NCI-H187 (cell line): ENCODE results near the gene WWOX.

Source experiments
- DNase-seq, 2 experiments: peaks; one replicate each; lab custom pipeline; 2025; lab: John Stamatoyannopoulos, UW

The WWOX gene

DNA sequence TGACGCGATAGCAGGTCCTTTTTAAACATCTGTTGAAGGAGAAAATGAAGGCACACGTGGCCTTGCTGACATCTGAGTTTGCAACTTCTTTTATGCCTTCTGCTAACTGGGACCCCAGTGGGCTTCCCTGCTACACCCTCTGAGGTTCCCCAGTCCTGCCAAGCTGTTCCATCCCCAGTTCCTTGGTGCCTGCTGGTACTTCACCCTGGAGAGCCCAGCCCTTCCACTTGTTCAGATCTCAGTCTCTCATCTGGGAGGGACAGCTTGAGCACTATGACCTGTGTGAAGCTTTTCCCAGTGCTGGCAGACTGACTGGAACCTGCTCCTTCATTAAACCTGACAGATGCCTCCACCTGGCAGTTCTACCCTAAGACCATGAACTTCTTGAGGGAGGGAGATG is 95.5 kb downstream of the WWOX start:
- DNase-seq = no peak

GRCh38 chr16:78195797-78196196 is 96.3 kb downstream of the WWOX start:
- DNase-seq = no peak

- no peak for DNase-seq
These were observed 97.0 kb downstream of the WWOX start for GRCh38 chr16:78196502-78196901.

GRCh38 chr16:78198288-78198687 is 98.8 kb downstream of the WWOX start:
- DNase-seq = no peak

GRCh38 chr16:78199325-78200022 is 100.0 kb downstream of the WWOX start:
- DNase-seq = no peak

- DNase-seq = no peak
These were observed 100.6 kb downstream of the WWOX start for GRCh38 chr16:78200023-78200389.

DNA sequence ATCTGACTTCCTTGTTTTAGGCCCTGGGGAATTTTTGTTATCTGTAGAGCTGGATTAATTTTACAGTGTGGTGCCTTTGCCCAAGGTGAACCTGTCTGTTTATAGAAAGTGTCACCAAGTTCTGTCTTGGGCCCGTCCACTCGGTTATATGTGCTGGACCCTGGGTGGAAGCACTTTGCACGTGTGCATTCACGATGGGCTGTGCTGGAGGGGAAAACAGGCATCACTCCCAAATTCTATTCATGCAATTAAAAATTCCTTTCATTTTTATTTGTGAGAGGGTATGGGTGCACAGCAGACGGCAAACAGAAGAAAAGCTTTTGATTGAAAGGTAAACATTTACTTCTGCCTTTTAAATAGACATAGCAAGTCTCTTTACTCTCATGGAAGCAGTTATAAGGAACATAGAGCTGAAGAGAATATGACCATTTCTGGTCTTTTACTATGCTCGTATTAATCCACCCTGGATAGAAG is 101.2 kb downstream of the WWOX start:
- no peak for DNase-seq

- no peak for DNase-seq
These were observed 106.1 kb downstream of the WWOX start for GRCh38 chr16:78205506-78205905.

DNA sequence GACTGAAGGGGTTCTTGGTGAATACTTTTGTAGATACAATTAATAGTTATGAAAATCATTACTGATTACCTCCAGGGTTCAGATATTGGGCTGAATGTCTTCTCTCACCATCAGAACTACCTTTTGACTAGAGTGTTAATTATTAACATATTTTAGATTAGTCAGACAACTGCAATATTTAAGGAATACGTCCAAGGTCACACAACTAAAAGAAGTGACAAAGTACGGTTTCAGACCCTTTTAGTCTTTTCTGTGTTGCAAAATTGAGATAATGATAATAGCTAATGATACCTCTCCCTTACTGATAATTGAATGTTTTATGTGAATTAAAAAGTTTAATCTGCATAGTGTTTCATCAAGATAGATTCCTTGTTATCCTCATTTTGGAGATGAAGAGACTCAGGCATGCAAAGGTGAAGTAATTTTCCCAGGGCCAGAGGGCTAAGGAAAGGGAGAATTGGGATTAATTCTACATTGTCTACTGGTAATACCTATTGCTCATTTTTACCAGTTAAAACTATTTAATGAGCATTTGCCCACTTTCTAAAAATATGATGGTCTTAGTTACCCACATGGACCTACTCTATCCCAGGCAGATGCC is 107.3 kb downstream of the WWOX start:
- no peak for DNase-seq

DNA sequence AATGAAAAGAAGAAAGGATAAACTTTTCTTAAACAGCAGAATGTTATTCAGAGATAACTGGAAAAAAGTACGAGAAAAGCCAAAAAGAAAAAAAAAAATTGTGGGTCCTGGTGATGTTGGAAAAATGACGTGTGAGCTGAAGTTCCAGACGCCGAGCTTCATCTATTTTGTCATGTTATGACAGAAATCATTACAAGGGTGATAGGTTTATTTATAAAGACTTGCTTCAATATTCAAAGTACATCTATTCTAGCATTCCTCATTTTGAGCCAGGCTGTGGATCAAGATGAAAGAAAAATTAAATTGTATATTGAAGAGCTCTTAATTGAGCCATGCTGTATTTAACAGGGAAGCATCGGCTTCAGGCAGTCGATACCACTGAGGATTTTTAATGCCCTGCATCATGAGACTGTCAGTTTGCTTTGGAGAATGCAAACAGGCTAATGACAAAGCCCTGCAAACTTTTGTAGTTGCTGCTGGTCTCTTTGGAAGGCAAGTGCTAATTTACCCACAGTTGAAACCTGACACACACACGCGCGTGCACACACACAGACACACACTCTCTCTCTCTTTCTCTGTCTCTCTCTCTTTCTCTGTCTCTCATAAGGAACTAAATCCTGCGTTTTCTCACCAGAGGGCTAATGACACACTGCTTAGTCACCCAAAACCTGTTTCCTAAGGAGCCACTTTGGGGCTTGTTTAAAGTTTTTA is 110.7 kb downstream of the WWOX start:
- DNase-seq = no peak

DNA sequence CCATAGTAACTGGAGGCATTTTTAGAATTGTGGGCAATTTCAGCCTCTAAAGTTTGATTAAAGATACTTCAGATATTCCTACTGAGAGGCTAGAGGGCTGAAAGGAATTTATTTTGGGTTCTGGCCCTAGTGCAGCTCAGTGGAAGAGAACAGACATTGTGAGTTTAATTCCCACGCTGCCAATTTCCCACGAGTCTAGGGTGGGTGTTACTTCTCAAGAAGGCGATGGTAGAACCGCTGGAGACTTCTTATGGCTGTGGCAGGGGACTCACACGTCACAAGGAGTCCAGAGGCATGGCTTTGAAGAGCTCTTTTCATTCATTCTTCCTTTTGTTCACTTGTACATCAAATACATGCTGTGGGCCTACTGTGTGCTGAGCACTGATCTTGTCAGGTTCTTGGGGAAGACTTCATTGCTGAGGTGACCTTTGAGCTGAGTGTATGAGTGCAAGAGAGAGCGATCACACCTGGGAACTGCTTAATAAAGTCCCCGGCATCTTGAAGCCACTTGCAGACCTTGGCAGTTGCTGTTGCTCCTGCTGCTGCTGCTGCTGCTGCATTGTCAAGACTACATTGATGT is 111.7 kb downstream of the WWOX start:
- no peak for DNase-seq

- no peak for DNase-seq
These were observed 112.5 kb downstream of the WWOX start for GRCh38 chr16:78211946-78212345.

GRCh38 chr16:78212674-78213073 is 113.2 kb downstream of the WWOX start:
- no peak for DNase-seq

DNA sequence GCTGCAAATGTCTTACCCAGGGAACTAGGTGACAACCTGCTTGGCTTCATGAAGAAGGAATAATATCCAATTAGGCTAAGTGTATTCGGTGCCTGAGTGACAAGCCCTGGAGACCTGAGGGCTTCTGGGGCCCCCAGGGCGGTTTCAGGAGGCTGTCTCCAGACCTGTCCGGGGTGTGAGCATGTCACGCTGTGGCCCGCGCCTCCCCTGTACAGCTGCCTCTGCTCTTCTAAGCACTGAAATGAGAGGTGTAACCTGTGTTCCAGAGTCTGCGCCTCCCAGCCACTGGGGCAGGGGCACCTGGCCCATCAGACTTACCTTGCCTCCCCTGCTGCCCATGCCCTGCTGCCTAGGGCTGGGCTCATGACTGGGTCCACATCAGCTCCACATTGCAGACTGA is 114.3 kb downstream of the WWOX start:
- DNase-seq = no peak

DNA sequence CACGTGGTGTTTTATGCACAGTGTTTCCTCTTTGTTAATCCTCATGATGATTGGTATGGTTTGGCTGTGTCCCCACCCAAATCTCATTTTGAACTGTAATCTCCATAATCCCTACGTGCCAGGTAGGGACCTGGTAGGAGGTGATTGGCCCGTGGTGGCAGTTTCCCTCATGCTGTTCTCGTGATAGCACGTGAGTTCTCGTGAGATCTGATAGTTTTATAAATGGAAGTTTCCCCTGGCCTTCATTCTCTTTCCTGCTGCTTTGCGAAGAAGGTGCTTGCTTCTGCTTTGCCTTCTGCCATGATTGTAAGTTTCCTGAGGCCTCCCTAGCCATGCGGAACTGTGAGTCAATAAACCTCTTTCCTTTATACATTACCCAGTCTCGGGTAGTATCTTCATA is 115.8 kb downstream of the WWOX start:
- DNase-seq = no peak

DNA sequence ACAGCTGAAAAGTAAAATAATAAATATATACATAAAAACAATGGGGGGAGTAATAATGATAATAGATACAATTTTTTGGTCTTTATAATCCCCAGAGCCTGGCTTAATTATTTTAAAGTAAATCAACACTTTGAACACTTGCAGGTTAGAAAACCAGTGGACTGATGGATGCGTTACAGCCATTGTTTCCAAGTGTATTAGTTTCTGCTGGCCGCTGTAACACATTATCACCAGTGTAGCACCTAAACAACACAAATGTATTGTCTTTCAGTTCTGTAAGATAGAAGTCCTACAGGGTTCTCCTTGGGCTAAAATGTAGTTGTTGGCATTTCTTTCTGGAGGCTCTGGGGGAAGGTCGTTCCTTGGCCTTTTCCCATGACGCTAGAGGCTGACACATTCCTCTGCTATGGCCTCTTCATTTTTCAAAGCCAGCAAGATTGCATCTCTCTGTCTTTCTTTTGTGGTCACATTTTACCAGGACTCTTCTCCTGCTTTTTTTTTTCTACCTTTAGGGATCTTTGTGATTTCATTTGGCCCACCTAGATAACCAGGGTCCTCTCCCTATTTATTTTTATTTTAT is 116.8 kb downstream of the WWOX start:
- DNase-seq = no peak

GRCh38 chr16:78217276-78217675 is 117.8 kb downstream of the WWOX start:
- no peak for DNase-seq

DNA sequence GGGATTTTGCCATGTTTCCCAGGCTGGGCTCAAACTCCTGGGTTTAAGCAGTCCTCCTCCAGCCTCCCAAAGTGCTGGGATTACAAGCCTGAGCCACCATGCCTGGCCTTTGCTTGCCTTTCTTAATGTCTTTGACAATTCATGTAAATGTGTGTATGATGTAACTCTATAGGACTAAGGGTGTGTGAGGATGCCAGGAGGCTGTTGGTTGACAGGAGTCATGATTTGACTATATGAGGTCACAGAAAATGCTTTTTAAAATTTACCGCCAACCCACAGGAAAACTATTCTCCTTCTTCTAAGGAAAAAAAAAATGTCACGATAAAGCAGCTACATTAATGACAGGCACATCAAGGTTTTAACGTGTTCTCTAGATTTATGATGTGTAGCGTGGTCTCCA is 118.8 kb downstream of the WWOX start:
- no peak for DNase-seq

DNA sequence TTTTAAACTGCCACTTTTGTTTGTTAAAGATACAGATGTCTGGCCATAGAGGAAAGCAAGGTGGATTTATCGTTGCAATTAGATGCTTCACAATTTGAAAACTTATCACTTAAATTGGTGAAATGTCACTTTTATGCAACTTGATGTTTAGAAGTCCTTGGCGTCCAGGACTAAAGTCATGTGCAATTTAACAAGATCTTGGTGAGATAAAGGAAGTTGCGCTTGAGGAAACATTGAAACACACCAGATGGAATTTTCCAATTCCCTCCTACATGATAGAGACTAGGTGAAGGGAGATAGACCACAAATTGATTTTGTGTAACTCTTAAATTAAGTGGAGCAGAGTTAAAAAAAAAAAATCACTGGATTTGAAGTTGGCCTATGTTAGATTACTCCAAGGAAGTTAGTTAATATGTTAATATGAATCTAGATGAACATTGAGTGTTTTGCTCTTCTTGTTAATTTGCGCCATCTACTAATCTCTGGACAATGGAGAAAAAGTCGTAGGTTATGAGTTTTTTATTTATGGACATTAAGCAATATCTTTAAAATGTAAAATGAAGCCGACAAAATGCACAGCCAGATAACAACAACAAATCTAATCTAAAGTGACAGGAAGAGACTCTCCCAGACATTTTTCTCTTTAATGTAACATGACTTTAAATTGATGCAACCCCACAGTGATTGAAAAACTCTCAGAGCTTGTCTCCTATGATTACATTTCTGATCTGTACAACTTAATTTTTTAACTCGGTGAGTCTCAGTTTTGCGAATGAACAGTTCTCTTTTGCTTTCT is 119.6 kb downstream of the WWOX start:
- no peak for DNase-seq

DNA sequence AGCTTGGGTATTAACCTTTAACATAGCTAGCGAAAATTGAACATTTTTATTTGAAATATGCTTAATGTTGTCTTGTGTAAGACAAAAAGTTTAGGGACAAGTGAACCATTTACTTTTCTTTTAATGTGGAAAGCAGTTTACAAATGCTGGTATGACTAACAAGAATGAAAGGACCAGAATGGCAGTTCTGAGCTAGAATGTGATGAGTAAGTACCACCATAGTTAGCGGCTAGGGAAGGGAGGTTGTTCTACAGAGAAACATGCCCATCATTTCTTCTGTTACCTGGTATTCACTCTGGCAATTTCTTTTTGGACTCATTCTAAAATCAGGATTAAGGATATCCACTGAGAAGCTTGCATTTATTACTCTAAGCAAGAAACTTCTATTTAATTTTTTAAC is 121.1 kb downstream of the WWOX start:
- DNase-seq = no peak

DNA sequence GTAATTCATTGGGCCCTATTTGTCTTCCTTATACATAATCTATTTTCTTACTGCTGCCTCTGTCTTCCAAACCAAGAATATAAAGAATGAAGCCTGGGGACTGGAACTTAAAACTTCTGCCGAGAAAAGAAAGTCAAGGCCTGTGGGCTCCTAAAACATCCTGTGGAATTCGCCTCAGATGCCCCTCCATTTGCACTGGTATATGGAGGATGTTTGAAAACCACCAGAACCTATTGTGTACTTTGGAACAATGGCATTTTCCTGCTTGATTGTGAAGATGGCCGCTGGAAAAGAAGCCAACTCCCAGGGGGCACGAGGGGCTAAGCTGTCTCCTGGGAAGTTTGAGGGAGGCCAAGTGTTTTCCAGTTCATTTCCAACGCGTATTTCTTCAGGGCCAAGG is 122.4 kb downstream of the WWOX start:
- no peak for DNase-seq

- no peak for DNase-seq
These were observed 124.9 kb downstream of the WWOX start for GRCh38 chr16:78224342-78224741.
